Activated T-cell treated with anti-CD3 and anti-CD28 coated beads for 48 hours (primary cell): Measurements from ENCODE around the gene ERGIC1.
"Not testable (repeated sequence)": the region's sequence is repeated elsewhere in the genome, so short reads cannot be mapped to it uniquely, and the experiment has no call there.

Experiments
- DNase-seq: peaks from one replicate; pipeline ENCODE4 v3.0.0-alpha.2; 2020; ENCODE audit warnings: low read depth

The ERGIC1 gene

GRCh38 chr5:172801179-172801671 is 32.8 kb upstream of the ERGIC1 start:
- DNase-seq = no peak

GRCh38 chr5:172802112-172802511 is 31.9 kb upstream of the ERGIC1 start:
- no peak for DNase-seq

GRCh38 chr5:172802567-172803176 is 31.4 kb upstream of the ERGIC1 start:
- no peak for DNase-seq

- no peak for DNase-seq
Measured at GRCh38 chr5:172805018-172805683, 28.9 kb upstream of the ERGIC1 start.

GRCh38 chr5:172805736-172806255 is 28.3 kb upstream of the ERGIC1 start:
- DNase-seq = no peak

- DNase-seq = peak; percentile 92
Measured at GRCh38 chr5:172806897-172807672, 27.0 kb upstream of the ERGIC1 start.

- no peak for DNase-seq
Measured at GRCh38 chr5:172807766-172808311, 26.2 kb upstream of the ERGIC1 start.

GRCh38 chr5:172809774-172810173 is 24.3 kb upstream of the ERGIC1 start:
- DNase-seq = no peak

GRCh38 chr5:172810996-172811395 is 23.1 kb upstream of the ERGIC1 start:
- not testable (repeated sequence) for DNase-seq

GRCh38 chr5:172815631-172816030 is 18.4 kb upstream of the ERGIC1 start:
- no peak for DNase-seq

- no peak for DNase-seq
Measured at GRCh38 chr5:172816925-172817562, 17.0 kb upstream of the ERGIC1 start.

GRCh38 chr5:172817664-172818063 is 16.4 kb upstream of the ERGIC1 start:
- DNase-seq = no peak

GRCh38 chr5:172818081-172818480 is 16.0 kb upstream of the ERGIC1 start:
- no peak for DNase-seq

GRCh38 chr5:172819569-172819968 is 14.5 kb upstream of the ERGIC1 start:
- no peak for DNase-seq

GRCh38 chr5:172820046-172820767 is 13.8 kb upstream of the ERGIC1 start:
- peak; percentile 47 for DNase-seq

GRCh38 chr5:172821340-172821985 is 12.6 kb upstream of the ERGIC1 start:
- no peak for DNase-seq

- DNase-seq = no peak
Measured at GRCh38 chr5:172823840-172824362, 10.2 kb upstream of the ERGIC1 start.

- DNase-seq = no peak
Measured at GRCh38 chr5:172825610-172826204, 8.3 kb upstream of the ERGIC1 start.

- DNase-seq = no peak
Measured at GRCh38 chr5:172827841-172828240, 6.2 kb upstream of the ERGIC1 start.

- no peak for DNase-seq
Measured at GRCh38 chr5:172828911-172829431, 5.1 kb upstream of the ERGIC1 start.
